Fibroblast of the aortic adventitia (primary cell): ENCODE data around the gene C10orf90. TPM values are rescaled to one million over a fixed set of nuclear protein-coding genes. Genes with fewer than 3 reads are reported as not detected.

ENCODE experiments used
- DNase-seq: peaks from one replicate; pipeline ENCODE4 v3.0.0-alpha.2; 2010; ENCODE audit warnings: low read depth
- H3K4me3 ChIP-seq: 2 replicates; pipeline ENCODE4 v1.5.1; 2011; ENCODE audit warnings: low read depth, mild to moderate bottlenecking, control low read depth, low read length, moderate library complexity
- total RNA-seq: library from RNA; depleted of rRNA; stranded (reverse); fragments of >200 nt; gene quantifications from 2 replicates; pipeline ENCODE4 v1.2.3, GENCODE V29; 2012; ENCODE audit warnings: low replicate concordance
- TF ChIP-seq, protein P1 (sequence below): IDR thresholded peaks from 2 replicates; pipeline ENCODE4 v1.5.1; 2011; ENCODE audit warnings: mild to moderate bottlenecking, low read length, control low read depth, inconsistent platforms; ENCODE audit not compliant: insufficient read depth

C10orf90 gene
- total RNA-seq, 1 donor: 1.1 TPM

DNA sequence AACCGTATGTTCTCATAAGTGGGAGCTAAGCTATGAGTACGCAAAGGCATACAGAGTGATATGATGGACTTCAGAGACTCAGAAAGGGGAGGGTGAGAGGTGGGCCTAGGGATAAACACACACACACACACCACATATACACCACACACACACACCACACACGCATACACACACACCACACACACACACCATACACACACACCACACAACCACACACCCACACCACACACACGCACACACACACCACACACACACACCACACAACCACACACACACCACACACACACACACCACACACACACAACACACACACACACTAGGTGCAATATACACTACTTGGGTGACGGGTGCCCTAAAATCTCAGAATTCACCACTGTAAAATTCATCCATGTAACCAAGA lies 168.7 kb downstream of the C10orf90 start:
- H3K4me3 ChIP-seq: no peak overlapping the region
- TF ChIP-seq, protein P1, sequence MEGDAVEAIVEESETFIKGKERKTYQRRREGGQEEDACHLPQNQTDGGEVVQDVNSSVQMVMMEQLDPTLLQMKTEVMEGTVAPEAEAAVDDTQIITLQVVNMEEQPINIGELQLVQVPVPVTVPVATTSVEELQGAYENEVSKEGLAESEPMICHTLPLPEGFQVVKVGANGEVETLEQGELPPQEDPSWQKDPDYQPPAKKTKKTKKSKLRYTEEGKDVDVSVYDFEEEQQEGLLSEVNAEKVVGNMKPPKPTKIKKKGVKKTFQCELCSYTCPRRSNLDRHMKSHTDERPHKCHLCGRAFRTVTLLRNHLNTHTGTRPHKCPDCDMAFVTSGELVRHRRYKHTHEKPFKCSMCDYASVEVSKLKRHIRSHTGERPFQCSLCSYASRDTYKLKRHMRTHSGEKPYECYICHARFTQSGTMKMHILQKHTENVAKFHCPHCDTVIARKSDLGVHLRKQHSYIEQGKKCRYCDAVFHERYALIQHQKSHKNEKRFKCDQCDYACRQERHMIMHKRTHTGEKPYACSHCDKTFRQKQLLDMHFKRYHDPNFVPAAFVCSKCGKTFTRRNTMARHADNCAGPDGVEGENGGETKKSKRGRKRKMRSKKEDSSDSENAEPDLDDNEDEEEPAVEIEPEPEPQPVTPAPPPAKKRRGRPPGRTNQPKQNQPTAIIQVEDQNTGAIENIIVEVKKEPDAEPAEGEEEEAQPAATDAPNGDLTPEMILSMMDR: no peak
- no peak for DNase-seq

DNA sequence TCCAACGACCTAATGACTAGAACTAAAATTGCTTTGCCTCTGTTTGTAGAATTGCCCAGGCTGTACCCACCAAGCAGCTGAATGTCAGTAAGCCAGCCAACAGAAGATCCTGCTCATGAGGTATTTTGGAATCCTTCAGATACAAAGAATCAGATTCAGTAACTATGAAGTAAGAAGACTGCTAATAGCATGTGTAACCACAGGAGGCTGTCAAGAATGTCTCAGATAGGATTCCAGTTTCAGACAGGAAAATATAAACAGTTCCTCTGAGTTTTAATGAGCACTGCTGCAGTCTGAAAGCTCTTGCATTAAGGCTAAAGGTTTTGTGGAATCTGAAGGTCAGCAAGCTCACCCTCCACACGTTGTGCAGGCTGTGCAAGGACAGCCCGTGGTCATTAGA lies 169.6 kb downstream of the C10orf90 start:
- TF ChIP-seq, protein P1: peak; percentile 11
- peak; percentile 55 for DNase-seq
- H3K4me3 ChIP-seq: no peak overlapping the region

DNA sequence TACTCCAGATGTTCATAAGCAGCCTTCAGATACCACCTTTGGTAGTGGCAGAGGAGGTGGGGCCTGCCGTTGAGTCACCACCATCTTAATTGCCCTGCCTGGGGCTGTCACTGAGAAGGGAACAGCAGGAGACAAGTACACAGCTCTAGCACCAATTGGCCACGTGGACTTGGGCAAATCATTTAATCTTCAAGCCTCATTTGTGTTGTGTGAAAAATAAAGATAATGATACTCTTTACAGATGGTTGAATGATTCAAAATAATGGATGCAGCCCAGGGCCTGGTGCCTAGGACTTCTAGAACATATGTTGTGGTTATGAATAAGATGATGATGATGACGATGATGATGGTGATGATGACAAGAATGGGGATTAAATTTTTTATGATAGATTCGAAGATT lies 170.3 kb downstream of the C10orf90 start:
- no peak for DNase-seq
- TF ChIP-seq, protein P1: no peak
- no peak overlapping the region for H3K4me3 ChIP-seq

DNA sequence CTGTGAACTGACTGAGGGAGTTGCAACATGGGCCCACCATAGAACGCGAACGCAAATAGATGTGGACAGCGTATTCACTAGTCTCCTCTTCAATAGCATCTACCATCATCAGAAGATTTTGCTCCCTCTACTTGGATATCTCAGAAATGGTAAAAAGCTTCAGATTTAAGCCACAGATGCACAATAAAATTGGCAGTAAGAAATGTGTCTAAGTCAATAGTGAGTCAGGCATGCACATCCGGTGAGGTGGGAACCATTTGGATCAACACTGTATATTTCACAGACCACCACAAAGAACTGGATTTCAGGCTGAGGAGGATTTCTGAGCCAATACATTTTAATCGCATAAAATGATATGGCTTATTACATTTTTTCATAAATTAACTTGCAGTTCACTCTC lies 170.7 kb downstream of the C10orf90 start:
- no peak overlapping the region for H3K4me3 ChIP-seq
- no peak for DNase-seq
- TF ChIP-seq, protein P1: no peak

DNA sequence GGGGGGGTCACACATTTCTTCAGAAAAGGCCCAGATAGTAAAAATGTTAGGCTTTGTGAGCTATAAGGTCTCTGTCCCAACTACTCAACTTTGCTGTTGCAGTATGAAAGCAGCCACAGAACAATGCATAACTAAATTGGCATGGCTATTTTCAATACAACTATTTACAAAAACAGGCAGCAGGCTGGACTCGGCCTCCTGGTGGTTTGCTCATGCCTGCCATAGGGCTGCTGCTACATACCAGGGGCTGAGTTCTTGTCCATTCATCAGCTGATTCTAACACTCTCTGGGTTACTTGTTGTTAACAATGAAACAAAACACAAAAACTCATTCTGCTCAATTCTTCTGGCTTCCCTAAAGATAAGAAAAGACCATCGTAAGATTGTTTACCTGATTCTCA lies 172.8 kb downstream of the C10orf90 start:
- TF ChIP-seq, protein P1: no peak
- H3K4me3 ChIP-seq: no peak overlapping the region
- no peak for DNase-seq

DNA sequence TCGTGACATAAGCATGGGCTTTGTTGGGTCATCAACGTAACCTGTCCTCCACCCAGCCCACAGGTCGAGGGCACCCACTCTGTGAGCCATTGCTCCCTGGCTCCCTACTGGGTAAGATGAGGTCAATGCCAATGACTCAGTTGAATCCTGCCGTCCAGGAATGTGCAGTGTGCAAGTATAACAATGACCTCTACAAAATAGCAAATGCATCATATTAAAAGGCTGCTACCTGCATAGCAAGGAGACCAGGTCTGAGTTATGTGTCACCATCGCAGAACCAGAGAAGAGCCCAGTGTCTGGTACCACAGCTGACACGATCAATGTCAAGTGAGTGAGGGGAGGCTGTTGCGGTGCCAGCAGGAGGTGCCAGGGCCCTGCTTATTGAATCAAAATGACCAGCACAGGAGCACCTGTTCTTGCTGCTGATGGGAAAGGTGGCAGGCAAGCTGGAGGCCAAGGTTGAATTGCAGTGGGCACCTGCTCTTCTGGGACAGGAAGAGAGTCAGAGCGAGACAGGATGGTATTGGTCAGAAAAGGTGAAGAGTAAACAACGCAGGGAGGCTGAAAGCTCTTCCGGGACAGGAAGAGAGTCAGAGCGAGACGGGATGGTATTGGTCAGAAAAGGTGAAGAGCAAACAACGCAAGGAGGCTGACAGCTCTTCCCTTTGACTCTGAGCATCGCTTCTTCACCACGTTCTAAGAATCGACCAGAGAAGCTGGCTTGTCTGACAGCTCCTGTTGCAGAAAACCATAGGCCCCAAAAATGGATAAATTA lies 173.5 kb downstream of the C10orf90 start:
- no peak overlapping the region for H3K4me3 ChIP-seq
- no peak for DNase-seq
- TF ChIP-seq, protein P1: no peak

DNA sequence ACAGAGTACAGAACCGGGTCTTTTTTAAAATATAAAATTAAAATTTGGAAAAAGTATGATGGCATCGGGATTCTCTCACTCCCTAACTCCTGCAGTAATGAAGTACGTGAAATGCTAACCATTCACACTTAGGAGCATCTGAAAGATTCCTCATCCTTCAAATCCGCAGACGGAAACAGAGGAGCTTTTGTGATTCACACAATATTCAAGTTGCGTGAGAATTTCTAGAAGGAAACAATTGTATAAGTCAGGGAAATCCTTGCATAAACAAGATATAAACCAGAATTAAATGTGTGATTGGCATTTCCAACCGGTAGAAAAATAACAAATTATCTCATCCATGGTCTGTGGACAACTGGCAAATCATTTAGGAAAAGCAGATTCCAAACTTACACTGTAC lies 179.0 kb downstream of the C10orf90 start:
- TF ChIP-seq, protein P1: no peak
- DNase-seq: no peak
- no peak overlapping the region for H3K4me3 ChIP-seq
